HepG2 (cell line): ENCODE results near the gene CCDC142. TPM values are rescaled to one million over a fixed set of nuclear protein-coding genes. Genes with fewer than 3 reads are reported as not detected.

ENCODE experiments used
- ATAC-seq: fragments of 200-7000 bp; cut with Tn5 transposase; 3 replicates; pipeline ENCODE4 v1.9.1; 2020; ENCODE audit warnings: mild to moderate bottlenecking, moderate library complexity
- BruUV-seq: library from RNA; stranded (reverse); fragments of 400-500 nt; replicated peaks from 2 replicates; lab custom pipeline; 2021; lab: Mats Ljungman, UMichigan
- CTCF ChIA-PET: fragments of 300-600 bp; formaldehyde crosslinking; extraction: SDS; loops from one replicate; lab custom pipeline; 2021; ENCODE audit warnings: low total read pairs, inconsistent platforms, low intra/inter-chr PET ratio; lab: Yijun Ruan, JAX
- POLR2A ChIA-PET: fragments of 350-600 bp; sonication (Branson Sonifier 250); formaldehyde crosslinking; loops from one replicate; lab custom pipeline; 2020; ENCODE audit warnings: antibody characterized with exemption, inconsistent platforms; lab: Yijun Ruan, JAX
- DNase-seq: peaks from one replicate; pipeline ENCODE4 v3.0.0-alpha.2; 2015; ENCODE audit warnings: low spot score
- FAIRE-seq: peaks from 3 replicates; lab custom pipeline; 2011; peaks lifted over from hg19 to GRCh38; lab: Jason Lieb, UNC
- H2AFZ ChIP-seq: one replicate; pipeline ENCODE4 v1.6.1; 2011; ENCODE audit warnings: low read length, inconsistent platforms
- H3K27ac ChIP-seq: fragments of 300-600 bp; 3 replicates; pipeline ENCODE4 v1.8.0; 2011; ENCODE audit warnings: mixed run types, mild to moderate bottlenecking, mixed read lengths, low read length, inconsistent platforms; ENCODE audit not compliant: insufficient read depth; ENCODE audit errors: extremely low read length
- H3K27me3 ChIP-seq, 2 experiments: fragments of 200-600 bp in 1 of 2; 2 replicates in 1 of 2; 3 replicates in 1 of 2; pipeline versions ENCODE4 v1.6.0 to v1.8.0; 2011; ENCODE audit warnings: low read length in 2 of 2, mild to moderate bottlenecking in 2 of 2, moderate library complexity in 2 of 2, inconsistent platforms in 1 of 2; ENCODE audit not compliant: insufficient read depth in 2 of 2, control insufficient read depth in 1 of 2
- H3K36me3 ChIP-seq, 2 experiments: fragments of 200-600 bp in 1 of 2; replicated peaks in 1 of 2; 2 replicates in 1 of 2; 3 replicates in 1 of 2; pipeline versions ENCODE4 v1.5.1 to v1.8.0; 2011; ENCODE audit warnings: low read length in 2 of 2, inconsistent platforms in 1 of 2; ENCODE audit not compliant: insufficient read depth in 2 of 2, control insufficient read depth in 1 of 2
- H3K4me1 ChIP-seq: 2 replicates; pipeline ENCODE4 v1.5.1; 2012; ENCODE audit warnings: low read length, inconsistent platforms; ENCODE audit not compliant: insufficient read depth
- H3K4me2 ChIP-seq: 2 replicates; pipeline ENCODE4 v1.6.0; 2011; ENCODE audit warnings: low read depth, low read length, inconsistent platforms
- H3K4me3 ChIP-seq, 3 experiments: fragments of 200-600 bp in 1 of 3; sonication (generic), shearing (Covaris generic) in 1 of 3; replicated peaks in 1 of 3; 2 replicates each; pipeline ENCODE4 v1.5.1; 2011 to 2016; ENCODE audit warnings: low read length in 3 of 3, inconsistent platforms in 2 of 3, low read depth in 2 of 3, mild to moderate bottlenecking in 2 of 3, control low read depth in 1 of 3, mixed read lengths in 1 of 3; ENCODE audit not compliant: insufficient read depth in 1 of 3
- H3K79me2 ChIP-seq: one replicate; pipeline ENCODE4 v1.6.1; 2011; ENCODE audit warnings: low read length, inconsistent platforms; ENCODE audit not compliant: insufficient read depth
- H3K9ac ChIP-seq: 2 replicates; pipeline ENCODE4 v1.6.0; 2011; ENCODE audit warnings: mild to moderate bottlenecking, low read depth, low read length, inconsistent platforms; ENCODE audit not compliant: insufficient read depth
- H3K9me3 ChIP-seq: 2 replicates; pipeline ENCODE4 v1.5.1; 2012; ENCODE audit warnings: mild to moderate bottlenecking, low read length
- H4K20me1 ChIP-seq: 2 replicates; pipeline ENCODE4 v1.6.0; 2011; ENCODE audit warnings: inconsistent platforms, mild to moderate bottlenecking, low read length, moderate library complexity; ENCODE audit not compliant: insufficient read depth
- DR1 ChIP-seq: sonication (generic); formaldehyde crosslinking; IDR thresholded peaks from 2 replicates; pipeline ENCODE4 v1.8.0; 2021; ENCODE audit warnings: mild to moderate bottlenecking, missing genetic modification reagents, inconsistent platforms
- ESRRA ChIP-seq: sonication (generic); formaldehyde crosslinking; IDR thresholded peaks from 2 replicates; pipeline ENCODE4 v1.5.1; 2020; ENCODE audit warnings: mild to moderate bottlenecking, low read depth, missing genetic modification reagents
- KMT2A ChIP-seq: sonication (generic); formaldehyde crosslinking; IDR thresholded peaks from 2 replicates; pipeline ENCODE4 v1.4.0; 2020; ENCODE audit warnings: missing genetic modification reagents
- NONO ChIP-seq, 2 experiments: fragments of 450-650 bp in 1 of 2; sonication (generic) in 1 of 2; formaldehyde crosslinking in 1 of 2; IDR thresholded peaks in 1 of 2; conservative IDR thresholded peaks in 1 of 2; 2 replicates each; pipeline versions ENCODE4 v1.6.1 to v1.8.0; 2017 to 2022; ENCODE audit warnings: mild to moderate bottlenecking in 1 of 2, missing genetic modification reagents in 1 of 2, moderate library complexity in 1 of 2
- PAWR ChIP-seq: sonication (generic); formaldehyde crosslinking; IDR thresholded peaks from 2 replicates; pipeline ENCODE4 v1.4.0; 2020; ENCODE audit warnings: missing genetic modification reagents, mild to moderate bottlenecking, borderline replicate concordance
- PHF21A ChIP-seq: sonication (generic); formaldehyde crosslinking; IDR thresholded peaks from 2 replicates; pipeline ENCODE4 v1.5.0; 2020; ENCODE audit warnings: mild to moderate bottlenecking, missing genetic modification reagents
- RBFOX2 ChIP-seq: fragments of 200-400 bp; formaldehyde crosslinking; IDR thresholded peaks from 2 replicates; pipeline ENCODE4 v1.6.1; 2017; ENCODE audit warnings: low read depth, mild to moderate bottlenecking, low read length
- SETDB1 ChIP-seq: sonication (generic); formaldehyde crosslinking; IDR thresholded peaks from 2 replicates; pipeline ENCODE4 v1.5.1; 2020; ENCODE audit warnings: missing genetic modification reagents, mild to moderate bottlenecking, borderline replicate concordance
- XRCC5 ChIP-seq: fragments of 200-400 bp; formaldehyde crosslinking; optimal IDR thresholded peaks from 2 replicates; pipeline ENCODE3; 2017; ENCODE audit warnings: mild to moderate bottlenecking, low read length
- ZNF432 ChIP-seq: sonication (generic); formaldehyde crosslinking; IDR thresholded peaks from 2 replicates; pipeline ENCODE4 v1.5.0; 2020; ENCODE audit warnings: missing genetic modification reagents, mild to moderate bottlenecking, borderline replicate concordance
- ZSCAN31 ChIP-seq: sonication (generic); formaldehyde crosslinking; IDR thresholded peaks from 2 replicates; pipeline ENCODE4 v1.5.0; 2020; ENCODE audit warnings: low read depth, mild to moderate bottlenecking, missing genetic modification reagents
- WGBS: methylation state at CpG from one replicate; pipeline ENCODE4 v1.1.6; 2017; ENCODE audit warnings: low lambda C conversion rate; 5-methylcytosine and 5-hydroxymethylcytosine counted together
- in situ Hi-C: cut with HindIII; loops from 2 replicates; pipeline ENCODE4 v1.10.0; 2017; ENCODE audit warnings: low pct_unique_long_range_greater_than_20kb; ENCODE audit not compliant: extremely low pct_ligation_motif_present
- intact Hi-C: fragments of 100-400 bp; cut with micrococcal nuclease; formaldehyde crosslinking; loops from one replicate; pipeline ENCODE4 v1.10.0; 2022; ENCODE audit not compliant: unreplicated experiment
- polyA plus RNA-seq, 8 experiments: library from polyadenylated mRNA; depleted of rRNA in 3 of 8; stranded (reverse) in 7 of 8; unstranded in 1 of 8; fragments of >200 nt; fragmentation: Illumina TruSeq in 4 of 8; extraction: Trizol in 4 of 8; gene quantifications; 2 replicates each; pipeline versions ENCODE4 v1.2.1 to v1.2.3, GENCODE V29; 2011 to 2016; ENCODE audit warnings: low read depth in 4 of 8, missing spikeins in 1 of 8, mixed read lengths in 1 of 8; ENCODE audit not compliant: insufficient read depth in 1 of 8
- total RNA-seq, 5 experiments: library from RNA; depleted of rRNA; stranded (reverse); fragments of >200 nt; fragmentation: Illumina TruSeq; extraction: Trizol; gene quantifications; 2 replicates each; pipeline ENCODE4 v1.2.3, GENCODE V29; 2016; ENCODE audit warnings: low read depth in 1 of 5
- TF ChIP-seq, protein P1 (sequence below): sonication (generic); formaldehyde crosslinking; IDR thresholded peaks from 2 replicates; pipeline ENCODE4 v1.4.0; 2020; ENCODE audit warnings: mild to moderate bottlenecking, missing genetic modification reagents
- TF ChIP-seq, protein P2 (sequence below): sonication (generic); formaldehyde crosslinking; IDR thresholded peaks from 2 replicates; pipeline ENCODE4 v1.4.0; 2020; ENCODE audit warnings: low read depth, missing genetic modification reagents
- TF ChIP-seq, protein P3 (sequence below): sonication (generic); formaldehyde crosslinking; IDR thresholded peaks from 2 replicates; pipeline ENCODE4 v1.5.0; 2020; ENCODE audit warnings: missing genetic modification reagents
- TF ChIP-seq, protein P4 (sequence below): sonication (generic); formaldehyde crosslinking; IDR thresholded peaks from 2 replicates; pipeline ENCODE4 v1.5.0; 2020; ENCODE audit warnings: missing genetic modification reagents

CCDC142 gene
- total and polyA plus RNA-seq, 2 of the 13 experiments (the other 11 are each of a cell fraction or from before 2014, with no cell fraction given) = 14.7 to 30.4 TPM

- no peak within 1 kb of the TSS for H2AFZ ChIP-seq
- WGBS = 2% methylated on average over 34 of the region's 87 CpGs
- peaks cover 19 to 33% of the 10 kb centered on the region in 2 experiments for H3K36me3 ChIP-seq
- no peaks in the 10 kb centered on the region for H3K9me3 ChIP-seq
- BruUV-seq = no TSS peak
- peak within 1 kb of the TSS; percentile 84 to 100 (median 100) for H3K4me3 ChIP-seq
- in situ Hi-C loops (no loop called here), intact Hi-C loops (loop anchor here (1.0 to 2.0 kb wide), 5 partner anchors 22 to 71 kb away; partner anchors contain the start of genes MRPL53, PCGF1, TTC31 and WBP1)
- H3K27ac ChIP-seq = peak within 1 kb of the TSS; percentile 95
- DNase-seq (peak; percentile 98), ATAC-seq (peak; percentile 90), FAIRE-seq (peak; percentile 83)
- no peaks in the 10 kb centered on the region; a peak in 1 of 5 replicates for H3K27me3 ChIP-seq
- peaks cover 43% of the 10 kb centered on the region for H3K79me2 ChIP-seq
- ChIA-PET CTCF (interaction anchor here (1.5 to 1.9 kb wide), 2 partner anchors 23 to 46 kb away, joined by 3 to 5 read pairs; partner anchors contain the start of genes CCDC142, PCGF1 and TTC31), POLR2A (interaction anchor here (0.6 to 5.9 kb wide), 27 partner anchors 9 to 351 kb away, joined by 3 to 93 read pairs (median 5); partner anchors contain the start of genes CCDC142, INO80B, LBX2 and LOXL3)
- peaks cover 55% of the 10 kb centered on the region for H3K4me1 ChIP-seq
- peak within 1 kb of the TSS; percentile 94 for H3K4me2 ChIP-seq
- H3K9ac ChIP-seq = peak within 1 kb of the TSS; percentile 99
- no peaks in the 10 kb centered on the region for H4K20me1 ChIP-seq
- TF ChIP-seq PHF21A (CRISPR knock-in tag) = peak; percentile 88
- no peak for TF ChIP-seq ZNF432
- peak; percentile 84 for TF ChIP-seq XRCC5
- no peak for TF ChIP-seq SETDB1 (CRISPR knock-in tag)
- peak; percentile 80 for TF ChIP-seq KMT2A (CRISPR knock-in tag)
- TF ChIP-seq PAWR = no peak
- peak; percentile 39 for TF ChIP-seq ESRRA (CRISPR knock-in tag)
- TF ChIP-seq, protein P1, sequence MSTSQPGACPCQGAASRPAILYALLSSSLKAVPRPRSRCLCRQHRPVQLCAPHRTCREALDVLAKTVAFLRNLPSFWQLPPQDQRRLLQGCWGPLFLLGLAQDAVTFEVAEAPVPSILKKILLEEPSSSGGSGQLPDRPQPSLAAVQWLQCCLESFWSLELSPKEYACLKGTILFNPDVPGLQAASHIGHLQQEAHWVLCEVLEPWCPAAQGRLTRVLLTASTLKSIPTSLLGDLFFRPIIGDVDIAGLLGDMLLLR (CRISPR knock-in tag) = peak; percentile 67; the same call in 1 of the 2 replicates
- TF ChIP-seq, protein P2, sequence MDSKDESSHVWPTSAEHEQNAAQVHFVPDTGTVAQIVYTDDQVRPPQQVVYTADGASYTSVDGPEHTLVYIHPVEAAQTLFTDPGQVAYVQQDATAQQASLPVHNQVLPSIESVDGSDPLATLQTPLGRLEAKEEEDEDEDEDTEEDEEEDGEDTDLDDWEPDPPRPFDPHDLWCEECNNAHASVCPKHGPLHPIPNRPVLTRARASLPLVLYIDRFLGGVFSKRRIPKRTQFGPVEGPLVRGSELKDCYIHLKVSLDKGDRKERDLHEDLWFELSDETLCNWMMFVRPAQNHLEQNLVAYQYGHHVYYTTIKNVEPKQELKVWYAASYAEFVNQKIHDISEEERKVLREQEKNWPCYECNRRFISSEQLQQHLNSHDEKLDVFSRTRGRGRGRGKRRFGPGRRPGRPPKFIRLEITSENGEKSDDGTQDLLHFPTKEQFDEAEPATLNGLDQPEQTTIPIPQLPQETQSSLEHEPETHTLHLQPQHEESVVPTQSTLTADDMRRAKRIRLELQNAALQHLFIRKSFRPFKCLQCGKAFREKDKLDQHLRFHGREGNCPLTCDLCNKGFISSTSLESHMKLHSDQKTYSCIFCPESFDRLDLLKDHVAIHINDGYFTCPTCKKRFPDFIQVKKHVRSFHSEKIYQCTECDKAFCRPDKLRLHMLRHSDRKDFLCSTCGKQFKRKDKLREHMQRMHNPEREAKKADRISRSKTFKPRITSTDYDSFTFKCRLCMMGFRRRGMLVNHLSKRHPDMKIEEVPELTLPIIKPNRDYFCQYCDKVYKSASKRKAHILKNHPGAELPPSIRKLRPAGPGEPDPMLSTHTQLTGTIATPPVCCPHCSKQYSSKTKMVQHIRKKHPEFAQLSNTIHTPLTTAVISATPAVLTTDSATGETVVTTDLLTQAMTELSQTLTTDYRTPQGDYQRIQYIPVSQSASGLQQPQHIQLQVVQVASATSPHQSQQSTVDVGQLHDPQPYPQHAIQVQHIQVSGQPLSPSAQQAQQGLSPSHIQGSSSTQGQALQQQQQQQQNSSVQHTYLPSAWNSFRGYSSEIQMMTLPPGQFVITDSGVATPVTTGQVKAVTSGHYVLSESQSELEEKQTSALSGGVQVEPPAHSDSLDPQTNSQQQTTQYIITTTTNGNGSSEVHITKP (CRISPR knock-in tag) = peak; percentile 81
- no peak for TF ChIP-seq NONO (IDR thresholded peaks at IDR 0.05)
- peak; percentile 85; the same call in 1 of the 2 replicates for TF ChIP-seq NONO (CRISPR knock-in tag; conservative IDR thresholded peaks at IDR 0.05)
- peak; percentile 99 for TF ChIP-seq RBFOX2
- TF ChIP-seq, protein P3, sequence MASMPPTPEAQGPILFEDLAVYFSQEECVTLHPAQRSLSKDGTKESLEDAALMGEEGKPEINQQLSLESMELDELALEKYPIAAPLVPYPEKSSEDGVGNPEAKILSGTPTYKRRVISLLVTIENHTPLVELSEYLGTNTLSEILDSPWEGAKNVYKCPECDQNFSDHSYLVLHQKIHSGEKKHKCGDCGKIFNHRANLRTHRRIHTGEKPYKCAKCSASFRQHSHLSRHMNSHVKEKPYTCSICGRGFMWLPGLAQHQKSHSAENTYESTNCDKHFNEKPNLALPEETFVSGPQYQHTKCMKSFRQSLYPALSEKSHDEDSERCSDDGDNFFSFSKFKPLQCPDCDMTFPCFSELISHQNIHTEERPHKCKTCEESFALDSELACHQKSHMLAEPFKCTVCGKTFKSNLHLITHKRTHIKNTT = peak; percentile 88; the same call in 1 of the 2 replicates
- TF ChIP-seq, protein P4, sequence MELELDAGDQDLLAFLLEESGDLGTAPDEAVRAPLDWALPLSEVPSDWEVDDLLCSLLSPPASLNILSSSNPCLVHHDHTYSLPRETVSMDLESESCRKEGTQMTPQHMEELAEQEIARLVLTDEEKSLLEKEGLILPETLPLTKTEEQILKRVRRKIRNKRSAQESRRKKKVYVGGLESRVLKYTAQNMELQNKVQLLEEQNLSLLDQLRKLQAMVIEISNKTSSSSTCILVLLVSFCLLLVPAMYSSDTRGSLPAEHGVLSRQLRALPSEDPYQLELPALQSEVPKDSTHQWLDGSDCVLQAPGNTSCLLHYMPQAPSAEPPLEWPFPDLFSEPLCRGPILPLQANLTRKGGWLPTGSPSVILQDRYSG (CRISPR knock-in tag) = peak; percentile 93
- TF ChIP-seq ZSCAN31 = peak; percentile 87; the same call in 1 of the 2 replicates
- TF ChIP-seq DR1 (CRISPR knock-in tag) = peak; percentile 89
Measured at GRCh38 chr2:74529357-74530238, 46.8 kb upstream of the CCDC142 start, which contains the start of the genes AUP1 and HTRA2. Gene AUP1 (minus strand): TSS chr2:74529706. CDS start chr2:74529629, 77 bp downstream. Gene HTRA2 (plus strand): TSS chr2:74529933. CDS start chr2:74530007, 74 bp downstream.
